HG03460 (cell line): ENCODE data around the gene ECSIT.

Experiments used
- ATAC-seq: cut with Tn5 transposase; IDR thresholded peaks from one replicate; pipeline ENCODE4 v1.9.1; 2021; ENCODE audit not compliant: unreplicated experiment

The ECSIT gene

DNA sequence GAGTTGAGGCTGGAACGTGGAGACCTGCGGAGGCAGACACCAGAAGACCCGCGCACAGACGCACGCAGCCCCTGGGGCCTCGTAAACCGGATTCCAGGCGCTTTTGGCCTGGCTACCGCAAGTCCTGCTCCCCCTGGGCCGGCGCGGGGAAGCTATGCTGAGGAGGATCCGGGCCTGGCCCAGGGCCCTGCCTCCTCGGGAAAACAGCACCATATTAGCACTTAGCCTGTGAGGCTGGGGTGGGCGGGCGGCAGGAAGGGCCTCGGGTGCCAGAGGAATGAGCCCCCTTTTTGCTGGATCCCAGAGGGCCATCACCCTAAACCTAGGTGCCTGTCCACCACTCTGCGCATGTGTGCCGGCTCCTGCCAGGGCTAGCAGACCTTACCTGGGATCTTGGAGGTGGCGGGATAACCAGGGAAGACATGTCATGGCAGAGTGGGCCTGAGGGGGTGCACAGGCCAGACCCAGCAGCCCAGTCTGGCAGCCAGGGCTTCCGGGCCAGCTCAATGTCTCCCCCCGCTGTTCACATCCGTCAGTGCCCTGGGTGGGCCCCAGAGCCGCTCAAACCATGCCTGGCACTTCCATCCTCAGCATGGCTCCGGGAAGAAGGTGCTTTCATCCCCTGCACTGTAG, 22.8 kb upstream of the ECSIT start:
- no peak for ATAC-seq

DNA sequence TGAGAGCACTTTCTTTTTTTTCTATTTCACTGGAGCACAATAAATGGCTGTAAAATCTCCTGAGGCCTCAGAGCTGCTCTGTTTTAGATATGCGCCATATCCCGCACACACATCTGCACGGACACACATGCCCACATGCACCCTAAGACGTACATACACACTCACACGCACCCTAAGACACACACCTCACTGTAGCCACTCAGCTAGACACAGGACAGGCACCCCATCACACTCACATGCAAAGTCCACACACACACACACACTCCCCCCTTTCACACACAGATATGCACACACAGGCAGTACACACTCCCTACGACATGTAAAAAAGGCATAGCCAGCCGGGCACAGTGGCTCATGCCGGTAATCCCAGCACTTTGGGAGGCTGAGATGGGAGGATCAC, 21.3 kb upstream of the ECSIT start:
- no peak for ATAC-seq

DNA sequence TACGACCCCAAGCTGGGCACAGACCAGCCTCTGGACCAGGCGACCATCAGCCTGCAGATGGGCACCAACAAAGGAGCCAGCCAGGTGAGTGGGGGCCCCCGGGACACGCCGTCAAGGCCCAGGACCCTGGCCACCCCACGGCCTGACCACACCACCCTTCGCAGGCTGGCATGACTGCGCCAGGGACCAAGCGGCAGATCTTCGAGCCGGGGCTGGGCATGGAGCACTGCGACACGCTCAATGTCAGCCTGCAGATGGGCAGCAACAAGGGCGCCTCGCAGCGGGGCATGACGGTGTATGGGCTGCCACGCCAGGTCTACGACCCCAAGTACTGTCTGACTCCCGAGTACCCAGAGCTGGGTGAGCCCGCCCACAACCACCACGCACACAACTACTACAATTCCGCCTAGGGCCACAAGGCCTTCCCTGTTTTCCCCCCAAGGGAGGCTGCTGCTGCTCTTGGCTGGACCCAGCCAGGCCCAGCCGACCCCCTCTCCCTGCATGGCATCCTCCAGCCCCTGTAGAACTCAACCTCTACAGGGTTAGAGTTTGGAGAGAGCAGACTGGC, 20.5 kb upstream of the ECSIT start:
- ATAC-seq: no peak

DNA sequence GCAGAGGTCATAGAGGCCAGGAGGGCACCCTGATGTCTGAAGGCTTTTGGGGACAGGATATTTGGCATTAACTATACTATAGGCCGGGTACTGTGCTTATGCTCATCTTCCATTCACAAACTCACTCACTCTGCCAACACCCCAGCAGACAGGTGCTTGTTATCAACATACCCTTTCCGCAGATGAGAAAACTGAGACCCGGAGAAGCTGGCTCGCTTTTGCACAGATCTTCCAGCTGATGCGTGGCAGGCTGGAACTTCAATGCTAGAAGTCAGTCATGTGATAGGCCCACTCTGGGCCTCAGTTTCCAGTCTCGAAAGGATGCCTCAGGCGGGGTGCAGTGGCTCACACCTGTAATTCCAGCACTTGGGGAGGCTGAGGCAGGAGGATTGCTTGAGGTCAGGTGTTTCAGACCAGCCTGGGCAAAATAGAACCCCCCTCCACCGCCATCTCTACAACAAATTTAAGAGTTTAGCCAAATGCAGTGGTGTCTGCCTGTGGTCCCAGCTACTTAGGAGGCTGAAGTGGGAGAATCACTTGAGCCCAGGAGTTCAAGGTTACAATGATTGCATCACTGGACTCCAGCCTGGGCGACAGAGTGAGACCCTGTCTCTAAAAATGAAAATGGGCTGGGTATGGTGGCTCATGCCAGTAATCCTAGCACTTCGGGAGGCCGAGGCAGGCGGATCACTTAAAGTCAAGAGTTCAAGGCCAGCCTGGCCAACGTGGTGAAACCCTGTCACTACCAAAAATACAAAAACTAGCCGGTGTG, 19.2 kb upstream of the ECSIT start:
- ATAC-seq: no peak

DNA sequence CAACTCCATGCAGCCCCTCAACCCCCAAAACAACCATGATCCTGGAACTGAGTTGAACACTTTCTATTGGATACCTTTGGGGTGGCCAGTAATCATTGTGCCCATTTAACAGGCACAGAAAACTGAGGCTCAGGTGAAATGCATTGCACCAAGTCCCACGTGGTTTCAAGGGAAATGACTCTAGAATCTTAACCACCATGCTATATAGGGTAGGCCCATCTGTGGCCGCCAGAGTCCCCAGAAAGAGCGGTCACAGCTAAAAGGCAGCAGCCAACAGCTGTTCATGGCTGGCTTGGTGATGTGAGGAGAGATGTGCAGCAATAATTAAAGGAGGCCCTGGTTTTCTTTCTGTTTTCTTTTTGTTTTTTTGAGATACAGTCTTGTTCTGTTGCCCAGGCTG, 12.3 kb upstream of the ECSIT start:
- no peak for ATAC-seq

DNA sequence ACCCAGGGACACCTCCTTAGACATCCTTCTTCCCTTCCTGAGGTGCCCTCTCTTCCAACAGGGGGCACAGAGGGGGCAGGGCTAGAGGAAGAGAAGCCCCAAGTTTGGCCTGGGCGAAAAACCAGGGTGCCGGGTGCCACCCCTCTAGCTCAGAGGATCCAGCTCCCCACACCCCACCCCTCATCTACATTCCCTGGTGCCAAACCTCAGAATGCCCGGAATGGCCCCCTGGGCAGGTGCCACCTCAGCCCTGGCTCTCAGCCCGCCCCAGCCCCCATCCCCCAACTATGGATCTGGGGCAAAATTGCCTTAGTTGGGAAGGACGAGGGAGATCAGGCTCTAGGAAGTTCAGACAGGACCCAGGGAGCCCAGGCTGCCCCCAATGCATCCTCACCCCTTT, 11.7 kb upstream of the ECSIT start:
- no peak for ATAC-seq

DNA sequence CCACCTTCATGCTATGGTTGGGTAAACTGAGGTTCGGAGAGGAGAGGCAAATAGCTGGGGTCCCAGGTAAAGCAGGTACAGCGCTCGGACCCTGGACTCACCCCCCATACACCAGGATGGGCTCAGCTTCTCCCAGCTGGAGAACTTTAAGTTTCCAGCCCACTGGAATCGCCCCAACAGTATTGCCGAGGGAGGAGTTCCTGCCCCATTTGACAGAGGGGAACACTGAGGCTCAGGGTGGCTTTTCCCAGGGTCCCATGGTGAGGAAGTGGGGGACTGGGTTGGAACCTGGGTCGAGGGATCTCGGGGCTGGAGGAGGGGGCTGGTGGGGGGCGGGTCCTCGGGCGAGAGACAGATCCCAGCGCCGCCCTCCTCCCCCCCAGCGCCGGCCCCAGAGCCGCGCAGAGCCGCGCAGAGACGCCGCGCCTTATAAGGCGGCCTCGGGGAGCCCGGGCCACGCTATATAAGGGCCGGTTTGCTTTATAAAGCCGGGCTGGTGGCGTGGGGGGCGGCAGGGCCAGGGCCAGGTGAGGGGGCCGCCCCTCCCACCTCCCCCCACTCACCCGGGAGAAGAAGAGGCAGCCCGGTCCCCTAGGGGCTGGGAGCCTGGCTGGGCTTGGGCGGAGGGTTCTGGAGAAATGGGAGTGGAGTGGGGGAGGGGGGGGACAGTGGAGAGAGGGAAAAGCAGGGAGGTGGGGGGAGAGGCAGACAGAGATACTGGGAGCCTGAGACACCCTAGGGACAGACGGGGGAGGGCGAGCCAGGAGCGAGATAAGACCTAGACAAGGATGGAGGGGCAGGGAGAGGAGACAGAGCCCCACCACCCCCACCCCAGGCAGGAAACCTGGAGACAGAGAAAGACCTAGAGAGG, 10.8 kb upstream of the ECSIT start:
- no peak for ATAC-seq

DNA sequence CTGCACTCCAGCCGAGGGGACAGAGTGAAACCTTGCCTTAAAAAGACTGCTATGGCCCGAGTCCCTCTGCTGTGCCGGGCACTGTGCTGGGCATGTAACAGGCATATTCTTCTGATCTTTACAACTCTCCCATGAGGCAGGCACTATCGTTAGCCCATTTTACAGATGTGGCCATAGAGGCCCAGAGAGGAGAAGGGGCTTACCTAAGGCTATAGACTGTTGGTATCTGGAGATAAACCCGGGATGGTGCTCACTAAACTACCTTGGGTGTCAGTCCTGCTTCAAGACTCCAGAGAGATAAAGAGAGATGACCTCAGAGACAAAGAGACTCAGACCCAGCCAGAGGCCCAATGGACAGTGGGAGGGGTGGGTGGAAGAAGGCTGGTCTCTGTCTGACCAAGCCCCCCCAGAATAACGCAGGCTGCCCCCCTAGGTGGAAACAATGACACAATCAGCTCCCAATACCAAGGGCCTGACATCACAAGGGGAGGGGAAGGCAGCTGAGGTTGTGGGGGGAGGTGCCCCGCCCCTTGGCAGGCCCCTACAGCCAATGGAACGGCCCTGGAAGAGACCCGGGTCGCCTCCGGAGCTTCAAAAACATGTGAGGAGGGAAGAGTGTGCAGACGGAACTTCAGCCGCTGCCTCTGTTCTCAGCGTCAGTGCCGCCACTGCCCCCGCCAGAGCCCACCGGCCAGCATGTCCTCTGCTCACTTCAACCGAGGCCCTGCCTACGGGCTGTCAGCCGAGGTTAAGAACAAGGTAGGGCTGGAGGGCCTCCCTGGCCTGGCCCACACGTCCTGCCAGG, 9.5 kb upstream of the ECSIT start, which contains the start of gene CNN1:
TSS of gene CNN1 (plus strand) at position 620 of the 805 bp plus-strand sequence. CDS start at position 697, 77 bp downstream.
- no peak for ATAC-seq

DNA sequence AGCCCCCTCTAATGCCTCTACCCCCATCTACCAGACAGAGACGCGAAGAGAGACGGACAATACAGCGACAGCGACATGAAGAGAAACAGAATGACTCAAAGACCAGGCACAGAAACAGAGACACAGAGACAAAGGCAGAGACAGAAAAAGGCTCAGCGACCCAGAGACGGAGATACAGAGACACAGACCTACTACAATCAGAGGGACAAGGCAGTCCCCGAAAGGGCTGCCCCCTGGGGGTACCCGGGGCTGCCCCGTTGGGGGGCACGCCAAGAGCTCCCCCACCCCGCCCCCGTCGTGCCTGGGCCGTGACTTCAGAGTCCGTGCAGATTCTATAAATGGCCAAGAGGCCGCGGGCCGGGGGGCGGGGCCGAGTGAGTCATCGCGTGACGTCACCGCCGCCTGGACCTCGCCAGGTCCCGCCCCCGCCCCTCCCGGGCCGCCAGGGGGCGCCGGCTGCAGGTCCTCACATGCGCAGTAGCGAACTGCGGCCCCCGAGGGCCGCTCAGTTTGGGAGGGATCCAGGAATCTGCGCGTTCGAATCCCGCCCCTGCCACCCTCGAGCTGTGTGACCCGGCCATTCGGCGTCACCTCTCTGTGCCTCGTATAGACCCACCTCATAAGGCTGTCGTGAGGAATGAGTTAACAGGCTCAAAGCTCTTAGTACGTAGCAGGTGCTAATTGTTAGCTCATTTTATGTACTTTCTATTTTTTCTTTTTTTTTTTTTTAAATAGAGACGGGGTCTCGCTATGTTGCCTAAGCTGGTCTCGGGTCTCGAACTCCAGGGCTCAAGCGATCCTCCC, 7.1 kb upstream of the ECSIT start:
- ATAC-seq: peak; percentile 59

DNA sequence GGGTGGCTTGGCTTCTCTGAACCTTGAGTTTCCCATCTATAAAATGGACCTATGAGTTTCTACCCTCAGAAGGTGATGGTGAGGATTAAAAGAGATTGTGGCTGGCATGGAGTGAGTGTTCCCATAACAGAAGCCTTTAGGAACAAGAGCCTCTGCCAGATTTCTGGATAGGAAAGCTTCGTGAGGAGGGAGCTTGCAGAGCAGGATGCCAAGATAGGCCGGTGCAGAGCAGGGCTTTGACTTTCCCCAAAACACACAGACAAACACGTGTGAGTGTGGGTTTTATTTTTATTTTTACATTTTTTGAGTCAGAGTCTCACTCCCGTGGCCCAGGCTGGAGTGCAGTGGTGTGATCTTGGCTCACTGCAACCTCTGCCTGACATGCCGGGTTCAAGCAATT, 6.0 kb upstream of the ECSIT start:
- ATAC-seq: no peak

DNA sequence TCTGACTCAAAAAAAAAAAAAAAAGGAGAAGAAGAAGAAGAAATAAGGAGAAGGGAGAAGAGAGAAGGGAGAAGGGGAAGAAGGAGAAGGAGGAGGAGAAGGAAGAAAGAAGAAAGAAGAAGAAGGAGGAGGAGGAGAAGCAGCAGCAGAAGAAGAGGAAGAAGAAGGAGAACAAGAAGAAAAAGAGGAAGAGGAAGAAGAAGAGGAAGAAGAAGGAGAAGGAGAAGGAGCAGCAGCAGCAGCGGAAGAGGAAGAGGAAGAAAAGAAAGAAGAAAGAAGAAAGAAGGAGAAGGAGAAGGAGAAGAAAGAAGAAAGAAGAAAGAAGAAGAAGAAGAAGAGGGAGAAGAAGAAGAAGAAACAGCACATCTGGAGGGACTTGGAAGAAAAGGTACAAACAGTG, 5.6 kb upstream of the ECSIT start:
- no peak for ATAC-seq

DNA sequence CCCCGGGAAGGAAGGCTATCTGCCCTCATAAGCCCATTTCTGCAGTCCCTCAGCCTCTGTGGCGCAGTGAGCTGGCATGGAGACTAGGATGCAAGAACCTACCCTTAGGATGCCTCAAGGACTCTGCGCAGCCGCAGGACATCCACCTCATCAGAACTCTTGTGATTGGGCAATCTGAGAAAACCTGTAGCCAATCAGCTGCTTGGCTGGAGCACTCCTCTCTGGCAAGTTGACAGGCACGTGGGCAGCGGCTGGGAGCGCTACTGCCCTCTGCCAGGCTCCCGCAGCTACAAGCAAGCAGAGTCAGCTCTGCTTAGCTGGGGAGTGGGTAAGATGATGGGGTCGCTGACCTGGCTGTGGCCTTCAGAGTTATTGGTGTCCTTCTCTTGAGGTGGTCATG, 1.5 kb upstream of the ECSIT start:
- ATAC-seq: no peak

DNA sequence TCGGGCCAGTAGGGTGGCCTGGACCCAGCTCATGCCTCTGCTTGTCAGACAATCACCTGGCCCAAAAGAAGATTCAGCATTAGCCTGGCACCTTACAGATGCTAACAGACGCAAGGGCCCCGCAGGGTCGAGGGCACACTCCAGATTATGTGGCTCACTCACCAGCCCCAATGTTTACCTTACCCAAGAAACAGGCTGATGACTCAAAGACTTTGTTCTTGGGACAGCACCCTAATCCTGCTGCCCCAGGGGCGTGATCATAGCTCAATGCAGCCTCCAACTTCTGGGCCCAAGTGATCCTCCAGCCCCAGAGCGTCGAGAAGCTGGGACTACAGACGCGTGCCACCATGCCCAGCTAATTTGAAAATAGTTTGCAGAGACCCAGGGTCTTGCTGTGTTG, 9.8 kb downstream of the ECSIT start:
- ATAC-seq: no peak

DNA sequence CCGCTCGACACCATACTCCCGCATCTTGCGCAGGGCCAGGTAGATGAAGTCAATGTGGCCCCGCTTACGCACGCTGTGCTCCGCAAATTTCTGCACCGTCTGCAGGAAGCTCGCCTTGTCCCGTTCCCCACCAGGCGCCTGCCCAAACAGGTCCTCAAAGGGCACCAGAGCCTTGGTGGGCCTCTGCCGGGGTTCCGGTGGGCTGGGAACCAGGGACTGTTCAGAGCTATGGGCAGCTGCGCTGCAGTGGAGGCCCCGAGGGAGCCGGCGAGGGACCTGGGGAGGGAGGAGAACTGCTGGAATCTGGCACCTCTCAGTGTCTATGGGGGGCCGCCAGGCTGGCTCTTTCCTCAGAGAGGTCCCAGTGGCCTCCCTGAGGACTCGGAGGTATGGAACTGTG, 15.0 kb downstream of the ECSIT start:
- ATAC-seq: no peak

DNA sequence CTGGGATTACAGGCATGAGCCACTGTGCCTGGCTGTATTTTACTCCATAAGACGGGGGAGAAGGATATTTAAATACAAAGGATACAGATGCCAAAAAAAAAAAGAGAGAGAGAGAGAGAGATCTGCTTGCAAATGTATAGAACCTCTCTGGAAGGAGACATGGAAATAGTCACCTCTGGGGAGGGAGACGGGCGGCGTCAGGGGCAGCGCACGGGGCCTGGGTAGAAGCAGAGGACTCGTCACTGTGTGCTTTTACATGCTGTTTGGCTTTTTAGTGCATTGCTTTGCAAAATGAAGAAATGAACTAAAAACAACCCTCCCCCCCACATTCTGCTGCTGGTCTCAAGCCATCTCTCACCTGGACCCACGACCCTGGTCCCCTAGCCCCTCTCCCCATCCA, 18.5 kb downstream of the ECSIT start:
- no peak for ATAC-seq

DNA sequence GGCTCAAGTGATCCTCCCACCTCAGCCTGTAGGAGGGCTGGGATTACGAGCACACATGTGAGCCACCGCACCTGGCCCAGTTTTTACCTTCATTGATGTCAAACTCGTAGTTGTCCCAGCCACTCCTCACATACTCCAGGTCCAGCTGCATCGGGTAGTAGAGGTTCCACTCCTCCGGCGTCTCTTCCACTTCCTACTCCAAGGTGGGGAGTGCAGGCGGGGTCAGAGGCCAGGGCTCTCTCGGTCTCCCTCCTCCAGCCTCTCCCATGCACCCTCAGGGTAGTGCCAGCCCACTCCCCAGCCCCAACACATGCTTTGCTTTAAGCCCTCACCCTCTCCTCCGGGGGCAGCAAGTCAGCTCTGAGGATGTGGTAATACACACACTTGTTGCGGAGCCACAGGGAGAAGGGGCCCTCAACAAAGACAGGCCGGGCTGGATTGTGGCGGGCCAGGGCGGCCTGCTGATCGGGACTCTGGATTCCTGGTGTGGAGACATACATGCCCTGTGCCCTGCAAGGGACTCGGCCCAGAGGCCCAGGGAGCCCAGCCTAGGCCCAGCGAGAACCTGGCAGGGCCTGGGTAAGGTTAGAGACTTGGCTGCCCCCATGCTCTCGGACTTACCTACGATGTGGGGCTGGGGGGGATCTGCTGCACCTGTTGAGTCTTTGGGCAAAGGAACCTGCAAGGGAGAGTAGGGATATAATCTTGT, 21.4 kb downstream of the ECSIT start:
- ATAC-seq: no peak

DNA sequence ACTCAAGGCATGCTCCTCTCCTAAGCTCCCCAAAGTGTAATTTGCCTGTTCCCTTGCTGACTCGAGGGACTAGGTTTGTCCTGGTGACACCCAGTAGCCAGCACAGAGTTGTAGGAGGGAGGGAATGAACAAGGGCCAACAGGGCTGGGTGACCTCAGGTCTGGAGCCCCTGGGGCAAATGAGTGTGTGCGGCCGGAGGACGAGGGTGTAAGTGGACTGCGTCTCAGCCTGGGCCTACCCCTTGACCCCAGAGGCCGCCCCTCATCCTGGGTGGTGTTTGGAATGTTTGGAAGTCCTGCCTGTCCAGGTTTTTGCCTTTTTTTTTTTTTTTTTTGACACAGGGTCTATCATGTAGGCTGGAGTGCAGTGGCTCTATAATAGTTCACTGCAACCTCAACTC, 22.0 kb downstream of the ECSIT start:
- ATAC-seq: no peak

DNA sequence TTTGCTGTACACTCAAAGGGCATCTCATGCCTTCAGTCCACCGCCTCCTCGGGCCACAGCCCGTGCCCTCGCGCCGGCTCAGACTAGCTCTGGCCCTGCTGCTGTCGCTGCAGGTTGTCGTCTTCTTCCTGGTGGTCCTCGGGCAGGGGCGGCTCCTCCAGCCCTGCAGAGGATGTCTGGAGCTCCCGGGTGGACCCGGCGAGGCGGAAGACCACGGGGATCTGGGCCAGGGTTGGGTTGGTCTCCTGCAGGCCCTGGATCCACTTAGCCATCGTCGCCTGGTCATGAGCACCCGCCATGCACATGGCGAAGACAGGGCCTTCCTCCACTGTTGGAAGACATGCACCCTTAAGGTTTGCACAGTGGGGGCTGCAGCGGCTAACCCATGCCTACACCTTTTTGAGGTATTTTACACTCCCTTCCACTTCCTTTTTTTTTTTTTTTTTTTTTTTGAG, 22.8 kb downstream of the ECSIT start:
- peak; percentile 22 for ATAC-seq

DNA sequence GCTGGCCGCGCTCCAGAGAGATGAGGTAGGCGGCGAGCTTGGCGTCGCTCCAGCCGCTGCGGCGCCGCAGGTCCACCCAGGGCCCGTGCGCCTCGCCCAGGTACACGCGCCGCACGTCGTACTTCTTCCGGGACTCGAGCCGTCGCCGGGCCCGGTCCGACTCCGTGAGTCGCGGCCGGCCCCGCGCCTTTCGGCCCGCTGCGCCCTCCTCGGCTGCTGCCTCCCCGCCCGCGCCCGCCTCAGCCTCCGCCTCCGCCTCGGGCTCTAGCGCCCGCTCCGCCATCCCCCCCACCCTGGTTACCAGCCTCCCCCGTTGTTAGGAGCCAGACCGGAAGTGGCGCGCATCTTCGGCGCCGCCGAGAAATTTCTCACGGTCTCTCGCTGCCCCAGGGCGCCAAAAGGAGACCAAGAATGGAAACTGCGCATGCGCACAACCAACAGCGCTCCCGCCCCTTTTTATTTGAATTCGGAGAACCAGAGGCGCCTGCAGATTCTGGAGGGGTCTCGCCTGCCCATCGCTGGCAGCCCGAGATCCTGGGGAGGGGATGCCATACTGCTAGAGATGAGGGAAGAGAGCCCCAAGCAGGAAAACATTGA, 23.3 kb downstream of the ECSIT start, which contains the start of gene ZNF653:
TSS of gene ZNF653 (minus strand) at position 336 of the 597 bp plus-strand sequence. CDS start at position 283, 53 bp downstream.
- peak; percentile 55 for ATAC-seq
